ENCODE data around the gene ARFGAP1.

DNA sequence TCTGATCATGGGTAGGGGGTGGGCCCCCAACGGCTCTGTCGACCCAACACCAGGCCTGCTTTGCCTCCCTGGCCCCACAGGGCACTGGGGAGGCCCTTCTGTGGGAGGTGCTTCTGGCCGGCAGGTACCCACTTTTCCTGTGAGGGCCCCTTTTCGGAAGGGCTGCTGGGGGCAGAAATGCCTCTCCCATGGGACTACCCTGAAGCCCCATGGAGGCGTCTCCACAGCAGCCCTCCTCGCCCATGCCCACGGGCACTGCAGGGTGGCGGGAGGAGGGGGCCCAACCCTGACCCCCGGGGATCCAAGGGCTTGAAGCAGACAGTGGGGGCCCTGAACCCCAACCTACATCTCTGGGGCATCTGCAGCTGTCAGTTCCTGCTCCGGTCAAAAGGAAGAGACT, 34.6 kb upstream of the ARFGAP1 start:
- TF ChIP-seq MXD4 (CRISPR knock-in tag; IDR thresholded peaks at IDR 0.05; ENCODE audit: borderline replicate concordance) (no peak), ELF4 (CRISPR knock-in tag; IDR thresholded peaks at IDR 0.05; ENCODE audit: low read depth) (no peak), NR1H2 (CRISPR knock-in tag; IDR thresholded peaks at IDR 0.05) (no peak), TCF7 (CRISPR knock-in tag; IDR thresholded peaks at IDR 0.05; ENCODE audit: low read depth) (no peak), SMAD3 (CRISPR knock-in tag; IDR thresholded peaks at IDR 0.05; ENCODE audit: borderline replicate concordance) (no peak), OVOL2 (CRISPR knock-in tag; IDR thresholded peaks at IDR 0.05; ENCODE audit: borderline replicate concordance) (no peak)
- TF ChIP-seq, protein P1, sequence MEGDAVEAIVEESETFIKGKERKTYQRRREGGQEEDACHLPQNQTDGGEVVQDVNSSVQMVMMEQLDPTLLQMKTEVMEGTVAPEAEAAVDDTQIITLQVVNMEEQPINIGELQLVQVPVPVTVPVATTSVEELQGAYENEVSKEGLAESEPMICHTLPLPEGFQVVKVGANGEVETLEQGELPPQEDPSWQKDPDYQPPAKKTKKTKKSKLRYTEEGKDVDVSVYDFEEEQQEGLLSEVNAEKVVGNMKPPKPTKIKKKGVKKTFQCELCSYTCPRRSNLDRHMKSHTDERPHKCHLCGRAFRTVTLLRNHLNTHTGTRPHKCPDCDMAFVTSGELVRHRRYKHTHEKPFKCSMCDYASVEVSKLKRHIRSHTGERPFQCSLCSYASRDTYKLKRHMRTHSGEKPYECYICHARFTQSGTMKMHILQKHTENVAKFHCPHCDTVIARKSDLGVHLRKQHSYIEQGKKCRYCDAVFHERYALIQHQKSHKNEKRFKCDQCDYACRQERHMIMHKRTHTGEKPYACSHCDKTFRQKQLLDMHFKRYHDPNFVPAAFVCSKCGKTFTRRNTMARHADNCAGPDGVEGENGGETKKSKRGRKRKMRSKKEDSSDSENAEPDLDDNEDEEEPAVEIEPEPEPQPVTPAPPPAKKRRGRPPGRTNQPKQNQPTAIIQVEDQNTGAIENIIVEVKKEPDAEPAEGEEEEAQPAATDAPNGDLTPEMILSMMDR (IDR thresholded peaks at IDR 0.05) = no peak
- TF ChIP-seq, protein P2, sequence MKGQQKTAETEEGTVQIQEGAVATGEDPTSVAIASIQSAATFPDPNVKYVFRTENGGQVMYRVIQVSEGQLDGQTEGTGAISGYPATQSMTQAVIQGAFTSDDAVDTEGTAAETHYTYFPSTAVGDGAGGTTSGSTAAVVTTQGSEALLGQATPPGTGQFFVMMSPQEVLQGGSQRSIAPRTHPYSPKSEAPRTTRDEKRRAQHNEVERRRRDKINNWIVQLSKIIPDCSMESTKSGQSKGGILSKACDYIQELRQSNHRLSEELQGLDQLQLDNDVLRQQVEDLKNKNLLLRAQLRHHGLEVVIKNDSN (CRISPR knock-in tag; IDR thresholded peaks at IDR 0.05) = no peak
- TF ChIP-seq, protein P3, sequence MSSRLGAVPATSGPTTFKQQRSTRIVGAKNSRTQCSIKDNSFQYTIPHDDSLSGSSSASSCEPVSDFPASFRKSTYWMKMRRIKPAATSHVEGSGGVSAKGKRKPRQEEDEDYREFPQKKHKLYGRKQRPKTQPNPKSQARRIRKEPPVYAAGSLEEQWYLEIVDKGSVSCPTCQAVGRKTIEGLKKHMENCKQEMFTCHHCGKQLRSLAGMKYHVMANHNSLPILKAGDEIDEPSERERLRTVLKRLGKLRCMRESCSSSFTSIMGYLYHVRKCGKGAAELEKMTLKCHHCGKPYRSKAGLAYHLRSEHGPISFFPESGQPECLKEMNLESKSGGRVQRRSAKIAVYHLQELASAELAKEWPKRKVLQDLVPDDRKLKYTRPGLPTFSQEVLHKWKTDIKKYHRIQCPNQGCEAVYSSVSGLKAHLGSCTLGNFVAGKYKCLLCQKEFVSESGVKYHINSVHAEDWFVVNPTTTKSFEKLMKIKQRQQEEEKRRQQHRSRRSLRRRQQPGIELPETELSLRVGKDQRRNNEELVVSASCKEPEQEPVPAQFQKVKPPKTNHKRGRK (CRISPR knock-in tag; IDR thresholded peaks at IDR 0.05; ENCODE audit: borderline replicate concordance) = no peak
- TF ChIP-seq, protein P4, sequence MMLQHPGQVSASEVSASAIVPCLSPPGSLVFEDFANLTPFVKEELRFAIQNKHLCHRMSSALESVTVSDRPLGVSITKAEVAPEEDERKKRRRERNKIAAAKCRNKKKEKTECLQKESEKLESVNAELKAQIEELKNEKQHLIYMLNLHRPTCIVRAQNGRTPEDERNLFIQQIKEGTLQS (CRISPR knock-in tag; conservative IDR thresholded peaks at IDR 0.05) = no peak
- TF ChIP-seq, protein P5, sequence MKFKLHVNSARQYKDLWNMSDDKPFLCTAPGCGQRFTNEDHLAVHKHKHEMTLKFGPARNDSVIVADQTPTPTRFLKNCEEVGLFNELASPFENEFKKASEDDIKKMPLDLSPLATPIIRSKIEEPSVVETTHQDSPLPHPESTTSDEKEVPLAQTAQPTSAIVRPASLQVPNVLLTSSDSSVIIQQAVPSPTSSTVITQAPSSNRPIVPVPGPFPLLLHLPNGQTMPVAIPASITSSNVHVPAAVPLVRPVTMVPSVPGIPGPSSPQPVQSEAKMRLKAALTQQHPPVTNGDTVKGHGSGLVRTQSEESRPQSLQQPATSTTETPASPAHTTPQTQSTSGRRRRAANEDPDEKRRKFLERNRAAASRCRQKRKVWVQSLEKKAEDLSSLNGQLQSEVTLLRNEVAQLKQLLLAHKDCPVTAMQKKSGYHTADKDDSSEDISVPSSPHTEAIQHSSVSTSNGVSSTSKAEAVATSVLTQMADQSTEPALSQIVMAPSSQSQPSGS (CRISPR knock-in tag; IDR thresholded peaks at IDR 0.05; ENCODE audit: borderline replicate concordance, low read depth) = no peak
- TF ChIP-seq, protein P6, sequence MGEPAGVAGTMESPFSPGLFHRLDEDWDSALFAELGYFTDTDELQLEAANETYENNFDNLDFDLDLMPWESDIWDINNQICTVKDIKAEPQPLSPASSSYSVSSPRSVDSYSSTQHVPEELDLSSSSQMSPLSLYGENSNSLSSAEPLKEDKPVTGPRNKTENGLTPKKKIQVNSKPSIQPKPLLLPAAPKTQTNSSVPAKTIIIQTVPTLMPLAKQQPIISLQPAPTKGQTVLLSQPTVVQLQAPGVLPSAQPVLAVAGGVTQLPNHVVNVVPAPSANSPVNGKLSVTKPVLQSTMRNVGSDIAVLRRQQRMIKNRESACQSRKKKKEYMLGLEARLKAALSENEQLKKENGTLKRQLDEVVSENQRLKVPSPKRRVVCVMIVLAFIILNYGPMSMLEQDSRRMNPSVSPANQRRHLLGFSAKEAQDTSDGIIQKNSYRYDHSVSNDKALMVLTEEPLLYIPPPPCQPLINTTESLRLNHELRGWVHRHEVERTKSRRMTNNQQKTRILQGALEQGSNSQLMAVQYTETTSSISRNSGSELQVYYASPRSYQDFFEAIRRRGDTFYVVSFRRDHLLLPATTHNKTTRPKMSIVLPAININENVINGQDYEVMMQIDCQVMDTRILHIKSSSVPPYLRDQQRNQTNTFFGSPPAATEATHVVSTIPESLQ (CRISPR knock-in tag; IDR thresholded peaks at IDR 0.05) = no peak
